ENCODE data around the gene COL10A1. TPM values are rescaled to one million over a fixed set of nuclear protein-coding genes. Genes with fewer than 3 reads are reported as not detected.

Gene COL10A1
- total RNA-seq (1 to 10 TPM in 5 of 7 donors, under 1 TPM in 1, not detected in 1; 0.77 to 3.4 (median 1.4) TPM), polyA plus RNA-seq (under 1 TPM; 0.02 to 0.83 (median 0.04) TPM)
- long read RNA-seq, donor 1 = 0 reads
- long read RNA-seq, donor 2 = 0 reads

- Histone ChIP-seq H3K27me3 (replicated peaks in 1 of 7) (no peaks in the 10 kb centered on the region), H3K27ac (no peak within 1 kb of the TSS), H3K4me3 (no peak within 1 kb of the TSS), H3K9me3 (no peaks in the 10 kb centered on the region), H3K36me3 (peaks cover 0 to 48% (median 7%) of the 10 kb centered on the region in 6 donors), H3K4me1 (no peaks in the 10 kb centered on the region)
- TF ChIP-seq CTCF (IDR thresholded peaks at IDR 0.05 in 8 of 11, conservative IDR thresholded peaks at IDR 0.05 in 3 of 11) (no peak), POLR2AphosphoS5 (IDR thresholded peaks at IDR 0.05) (no peak), POLR2A (IDR thresholded peaks at IDR 0.05) (no peak)
- WGBS, 5 donors = 89 to 98% (median 95%) methylated on average over 6 of the region's 6 CpGs
- intact Hi-C loops (cut with DNase I; ENCODE audit: low total_unique reads) = no loop called here
- no peak for DNase-seq
Observed at GRCh38 chr6:116126032-116126431, at the start of gene COL10A1. TSS of gene COL10A1 (minus strand) at chr6:116126132. CDS start at chr6:116125492, 640 bp downstream.

GRCh38 chr6:116175344-116175743 is 49.4 kb upstream of the COL10A1 start:
- Histone ChIP-seq H3K27ac (no peak overlapping the region), H3K36me3 (peaks cover 0 to 45% (median 0%) of the 10 kb centered on the region in 6 donors), H3K9me3 (peaks cover 0 to 29% (median 24%) of the 10 kb centered on the region in 8 donors), H3K4me1 (no peaks in the 10 kb centered on the region), H3K4me3 (no peak overlapping the region), H3K27me3 (replicated peaks in 1 of 7) (no peaks in the 10 kb centered on the region)
- TF ChIP-seq POLR2A (IDR thresholded peaks at IDR 0.05) (no peak), CTCF (IDR thresholded peaks at IDR 0.05 in 8 of 11, conservative IDR thresholded peaks at IDR 0.05 in 3 of 11) (no peak), POLR2AphosphoS5 (IDR thresholded peaks at IDR 0.05) (no peak)
- 96 to 98% (median 97%) methylated on average over 2 of the region's 2 CpGs for WGBS, 5 donors
- no peak for DNase-seq
- intact Hi-C loops (cut with DNase I; ENCODE audit: low total_unique reads) = no loop called here

GRCh38 chr6:116173928-116174327 is 48.0 kb upstream of the COL10A1 start:
- DNase-seq = no peak
- Histone ChIP-seq H3K27ac (no peak overlapping the region), H3K27me3 (replicated peaks in 1 of 7) (no peaks in the 10 kb centered on the region), H3K4me3 (no peak overlapping the region), H3K9me3 (peaks cover 0 to 29% (median 24%) of the 10 kb centered on the region in 8 donors), H3K4me1 (no peaks in the 10 kb centered on the region), H3K36me3 (peaks cover 0 to 45% (median under 1%) of the 10 kb centered on the region in 6 donors)
- WGBS, 5 donors = 60 to 87% (median 64%) methylated on average over 3 of the region's 3 CpGs
- no peak for TF ChIP-seq POLR2A (IDR thresholded peaks at IDR 0.05)
- no peak for TF ChIP-seq POLR2AphosphoS5 (IDR thresholded peaks at IDR 0.05)
- TF ChIP-seq CTCF (IDR thresholded peaks at IDR 0.05 in 8 of 11, conservative IDR thresholded peaks at IDR 0.05 in 3 of 11) = no peak
- intact Hi-C loops (cut with DNase I; ENCODE audit: low total_unique reads) = no loop called here

- DNase-seq = no peak
- Histone ChIP-seq H3K27me3 (replicated peaks in 1 of 7) (no peaks in the 10 kb centered on the region), H3K4me1 (peaks cover 0 to 5% (median 0%) of the 10 kb centered on the region in 6 donors), H3K4me3 (no peak overlapping the region), H3K27ac (no peak overlapping the region), H3K36me3 (peaks cover 0 to 39% (median 2%) of the 10 kb centered on the region in 6 donors), H3K9me3 (peaks cover 0 to 34% (median 27%) of the 10 kb centered on the region in 8 donors)
- 91 to 95% (median 94%) methylated on average over 5 of the region's 5 CpGs for WGBS, 5 donors
- TF ChIP-seq POLR2A (IDR thresholded peaks at IDR 0.05) = no peak
- TF ChIP-seq POLR2AphosphoS5 (IDR thresholded peaks at IDR 0.05) = no peak
- TF ChIP-seq CTCF (IDR thresholded peaks at IDR 0.05 in 8 of 11, conservative IDR thresholded peaks at IDR 0.05 in 3 of 11) = no peak
- intact Hi-C loops (cut with DNase I; ENCODE audit: low total_unique reads) = no loop called here
Observed at GRCh38 chr6:116170358-116171057, 44.6 kb upstream of the COL10A1 start.
